GM12878 (cell line): Measurements from ENCODE around the gene NPM3. TPM values are rescaled to one million over a fixed set of nuclear protein-coding genes. Genes with fewer than 3 reads are reported as not detected.

Source experiments
- ATAC-seq: fragments of 200-7000 bp; cut with Tn5 transposase; 3 replicates; pipeline ENCODE4 v1.9.1; 2020; ENCODE audit warnings: mild to moderate bottlenecking, moderate library complexity
- BruUV-seq: library from RNA; stranded (reverse); fragments of 400-500 nt; replicated peaks from 2 replicates; lab custom pipeline; 2021; lab: Mats Ljungman, UMichigan
- CTCF ChIA-PET: fragments of 300-600 bp; sonication (Branson Sonifier 250); formaldehyde crosslinking; extraction: SDS; loops from one replicate; lab custom pipeline; 2021; ENCODE audit warnings: inconsistent platforms; lab: Yijun Ruan, JAX
- POLR2A ChIA-PET: fragments of 350-600 bp; formaldehyde crosslinking; extraction: SDS; loops from one replicate; lab custom pipeline; 2021; ENCODE audit warnings: inconsistent platforms; lab: Charles Lee
- RAD21 ChIA-PET: fragments of 300-600 bp; sonication (Branson Sonifier 250); formaldehyde crosslinking; loops from one replicate; lab custom pipeline; 2023; ENCODE audit warnings: antibody characterized with exemption; ENCODE audit not compliant: unreplicated experiment; lab: Charles Lee
- SMC1A ChIA-PET: fragments of 300-600 bp; sonication (Branson Sonifier 250); formaldehyde crosslinking; loops from one replicate; lab custom pipeline; 2023; ENCODE audit not compliant: unreplicated experiment, uncharacterized antibody; lab: Charles Lee
- DNase-seq: peaks from one replicate; pipeline ENCODE4 v3.0.0-alpha.2; 2011; ENCODE audit warnings: low read depth, low spot score
- FAIRE-seq: peaks from 3 replicates; lab custom pipeline; 2011; peaks lifted over from hg19 to GRCh38; lab: Jason Lieb, UNC
- H2AFZ ChIP-seq: 2 replicates; pipeline ENCODE4 v1.6.0; 2011; ENCODE audit warnings: low read depth, low read length, control low read depth; ENCODE audit not compliant: control insufficient read depth
- H3K27ac ChIP-seq: 2 replicates; pipeline ENCODE4 v1.5.1; 2011; ENCODE audit warnings: control low read depth; ENCODE audit not compliant: control insufficient read depth, insufficient read depth
- H3K27me3 ChIP-seq, 2 experiments: replicated peaks in 1 of 2; 2 replicates each; pipeline versions ENCODE4 v1.6.0 to v1.6.1; 2011; ENCODE audit warnings: low read length in 1 of 2; ENCODE audit not compliant: control insufficient read depth in 2 of 2, insufficient read depth in 2 of 2
- H3K36me3 ChIP-seq, 2 experiments: 2 replicates each; pipeline ENCODE4 v1.5.1; 2011; ENCODE audit warnings: low read length in 1 of 2; ENCODE audit not compliant: control insufficient read depth in 2 of 2, insufficient read depth in 2 of 2
- H3K4me1 ChIP-seq: 2 replicates; pipeline ENCODE4 v1.6.1; 2011; ENCODE audit warnings: mild to moderate bottlenecking, low read length, moderate library complexity, mixed read lengths; ENCODE audit not compliant: control insufficient read depth, insufficient read depth
- H3K4me2 ChIP-seq: 2 replicates; pipeline ENCODE4 v1.6.0; 2011; ENCODE audit warnings: control low read depth; ENCODE audit not compliant: control insufficient read depth, insufficient read depth
- H3K4me3 ChIP-seq: fragments of 200-600 bp; sonication (generic); 2 replicates; pipeline ENCODE4 v1.5.1; 2016
- H3K79me2 ChIP-seq: 2 replicates; pipeline ENCODE4 v1.6.0; 2011; ENCODE audit warnings: low read length; ENCODE audit not compliant: control insufficient read depth, insufficient read depth
- H3K9ac ChIP-seq: 2 replicates; pipeline ENCODE4 v1.8.0; 2011; ENCODE audit warnings: low read length, control low read depth, mixed read lengths; ENCODE audit not compliant: control insufficient read depth, insufficient read depth
- H3K9me3 ChIP-seq: replicated peaks from 3 replicates; pipeline ENCODE4 v1.5.1; 2011; ENCODE audit warnings: mild to moderate bottlenecking, low read length; ENCODE audit not compliant: control insufficient read depth, insufficient read depth
- H4K20me1 ChIP-seq: 2 replicates; pipeline ENCODE4 v1.6.0; 2011; ENCODE audit not compliant: control insufficient read depth, insufficient read depth
- ETV6 ChIP-seq, 2 experiments: fragments of 450-650 bp in 1 of 2; IDR thresholded peaks in 1 of 2; conservative IDR thresholded peaks in 1 of 2; 2 replicates each; pipeline ENCODE4 v1.6.1; 2014; ENCODE audit warnings: antibody characterized with exemption in 1 of 2, borderline replicate concordance in 1 of 2, low read depth in 1 of 2, mild to moderate bottlenecking in 1 of 2, moderate library complexity in 1 of 2
- HCFC1 ChIP-seq: fragments of 150-350 bp; IDR thresholded peaks from 2 replicates; pipeline ENCODE4 v1.6.1; 2014; ENCODE audit warnings: low read length
- MTA3 ChIP-seq: IDR thresholded peaks from 2 replicates; pipeline ENCODE4 v1.6.1; 2012; ENCODE audit warnings: low read length, inconsistent platforms, borderline replicate concordance
- POLR2AphosphoS5 ChIP-seq: IDR thresholded peaks from 2 replicates; pipeline ENCODE4 v1.6.1; 2011; ENCODE audit warnings: mild to moderate bottlenecking, low read length, inconsistent platforms
- TARDBP ChIP-seq: IDR thresholded peaks from 2 replicates; pipeline ENCODE4 v1.6.1; 2016; ENCODE audit warnings: borderline replicate concordance
- TCF3 ChIP-seq: IDR thresholded peaks from 2 replicates; pipeline ENCODE4 v1.6.1; 2012; ENCODE audit warnings: low read depth, mild to moderate bottlenecking, low read length, borderline replicate concordance; ENCODE audit not compliant: insufficient read depth
- WGBS: methylation state at CpG from one replicate; pipeline ENCODE4 v1.1.6; 2016; ENCODE audit warnings: low lambda C conversion rate; ENCODE audit not compliant: insufficient replicate concordance, insufficient coverage; ENCODE audit errors: missing lambda C conversion rate; 5-methylcytosine and 5-hydroxymethylcytosine counted together
- in situ Hi-C: fragments of 300-500 bp; cut with MboI; formaldehyde crosslinking; loops from 9 replicates; pipeline ENCODE4 v1.14.3; 2018; ENCODE audit warnings: mixed read lengths
- intact Hi-C: fragments of 100-400 bp; cut with micrococcal nuclease; formaldehyde crosslinking; loops from one replicate; pipeline ENCODE4 v1.14.2; 2022; ENCODE audit not compliant: unreplicated experiment
- polyA plus RNA-seq, 11 experiments: library from polyadenylated mRNA; depleted of rRNA in 4 of 11; unstranded in 6 of 11; stranded (reverse) in 5 of 11; fragments of >200 nt; fragmentation: Nextera tagmentation in 4 of 11; fragmentation: Illumina TruSeq in 1 of 11; extraction: Ambion mirVana in 4 of 11; extraction: Trizol in 1 of 11; gene quantifications; 1 replicate in 1 of 11; 2 replicates in 10 of 11; pipeline versions ENCODE4 v1.2.1 to v1.2.3, GENCODE V29; 2011 to 2016; ENCODE audit warnings: inconsistent platforms in 2 of 11, missing spikeins in 2 of 11, low read depth in 1 of 11
- total RNA-seq, 4 experiments: library from RNA; depleted of rRNA in 3 of 4; stranded (reverse); fragments of >200 nt in 3 of 4; fragmentation: Illumina TruSeq in 1 of 4; extraction: Trizol in 1 of 4; gene quantifications; 2 replicates each; pipeline versions ENCODE4 v1.2.1 to v1.2.3, GENCODE V29; 2013 to 2021
- TF ChIP-seq, protein P1 (sequence below): IDR thresholded peaks from 2 replicates; pipeline ENCODE4 v1.6.1; 2011; ENCODE audit warnings: borderline replicate concordance, low read depth, mild to moderate bottlenecking, moderate library complexity, low read length; ENCODE audit not compliant: insufficient read depth, poor library complexity, severe bottlenecking
- TF ChIP-seq, protein P2 (sequence below): fragments of 450-650 bp; formaldehyde crosslinking; IDR thresholded peaks from 2 replicates; pipeline ENCODE4 v1.5.0; 2022; ENCODE audit warnings: mild to moderate bottlenecking, missing genetic modification characterization

NPM3 gene
- total and polyA plus RNA-seq, 10 of the 15 experiments (the other 5 are each of a cell fraction or from before 2014, with no cell fraction given): 13.0 to 171 (median 93.3) TPM

- TF ChIP-seq, protein P1, sequence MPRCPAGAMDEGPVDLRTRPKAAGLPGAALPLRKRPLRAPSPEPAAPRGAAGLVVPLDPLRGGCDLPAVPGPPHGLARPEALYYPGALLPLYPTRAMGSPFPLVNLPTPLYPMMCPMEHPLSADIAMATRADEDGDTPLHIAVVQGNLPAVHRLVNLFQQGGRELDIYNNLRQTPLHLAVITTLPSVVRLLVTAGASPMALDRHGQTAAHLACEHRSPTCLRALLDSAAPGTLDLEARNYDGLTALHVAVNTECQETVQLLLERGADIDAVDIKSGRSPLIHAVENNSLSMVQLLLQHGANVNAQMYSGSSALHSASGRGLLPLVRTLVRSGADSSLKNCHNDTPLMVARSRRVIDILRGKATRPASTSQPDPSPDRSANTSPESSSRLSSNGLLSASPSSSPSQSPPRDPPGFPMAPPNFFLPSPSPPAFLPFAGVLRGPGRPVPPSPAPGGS: peak; percentile 8
- TF ChIP-seq TARDBP (no peak), MTA3 (peak; percentile 19; the same call in 1 of the 2 replicates), POLR2AphosphoS5 (peak; percentile 41; the same call in 1 of the 2 replicates), TCF3 (no peak)
- TF ChIP-seq, all 136 proteins: peak for 4
Measured at GRCh38 chr10:101783736-101784118, 481 bp upstream of the NPM3 start (continued).

DNA sequence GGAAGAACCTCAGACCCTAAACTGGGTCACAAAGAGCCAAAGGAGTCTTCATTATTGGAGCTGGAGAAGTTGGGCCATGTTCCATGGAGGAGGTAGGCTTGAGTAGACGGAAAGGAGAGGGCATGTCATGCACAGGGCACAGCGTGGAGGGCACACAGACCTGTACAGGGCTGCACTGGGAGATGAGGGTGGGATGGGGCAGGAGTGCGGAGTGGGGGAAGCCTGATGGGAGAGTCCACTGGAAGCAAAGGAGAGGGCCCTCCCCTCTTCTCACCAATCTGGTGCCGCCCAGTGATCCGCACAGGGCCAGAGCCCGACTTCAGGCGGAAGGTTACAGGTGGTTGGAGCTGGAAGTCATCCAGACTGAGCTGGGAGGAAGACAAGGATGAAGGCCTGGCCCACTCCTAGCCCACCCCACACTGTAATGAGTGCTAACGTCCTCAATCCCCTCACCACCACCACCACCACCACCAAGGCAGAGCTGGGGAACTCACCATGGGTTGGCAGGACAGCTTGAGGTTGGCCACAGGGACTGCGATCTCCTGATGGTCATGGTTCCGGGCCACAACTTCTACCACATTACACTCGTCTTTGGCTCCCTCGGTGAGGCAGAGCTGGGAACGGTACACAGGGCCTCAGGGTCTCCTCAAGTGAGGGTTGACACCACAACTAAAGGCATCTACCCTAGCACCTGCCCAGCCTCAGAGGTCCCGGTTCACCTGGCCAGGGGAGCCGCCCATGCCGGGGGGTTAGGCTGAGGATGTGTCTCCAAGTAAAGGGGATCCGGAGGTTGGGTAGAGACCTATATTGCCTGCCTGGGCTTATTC is 1.0 kb downstream of the NPM3 start:
- POLR2A ChIA-PET: interaction anchor here (0.6 to 3.1 kb wide), 2 partner anchors 15 to 45 kb away, joined by 7 to 17 read pairs; no protein-coding TSS in a partner anchor
- SMC1A ChIA-PET: interaction anchor here (0.7 to 7.9 kb wide), 9 partner anchors 58 to 429 kb away, joined by 3 to 139 read pairs (median 4); no protein-coding TSS in a partner anchor
- H3K27me3 ChIP-seq: no peaks in the 10 kb centered on the region
- peaks cover 1 to 11% of the 10 kb centered on the region in 2 experiments; a peak in 3 of 4 replicates for H3K36me3 ChIP-seq
- DNase-seq (no peak), ATAC-seq (no peak), FAIRE-seq (no peak)
- H3K4me3 ChIP-seq: peak overlapping the region; percentile 85
- H2AFZ ChIP-seq: no peak overlapping the region
- WGBS: 34% methylated on average over 16 of the region's 17 CpGs
- peak overlapping the region; percentile 71 for H3K27ac ChIP-seq
- peaks cover 41% of the 10 kb centered on the region for H3K4me1 ChIP-seq
- BruUV-seq: no TSS peak
- H3K79me2 ChIP-seq: peaks cover 11% of the 10 kb centered on the region
- H3K9me3 ChIP-seq: no peaks in the 10 kb centered on the region
- CTCF ChIA-PET: interaction anchor here (0.7 to 9.8 kb wide), 27 partner anchors 8 to 568 kb away, joined by 3 to 334 read pairs (median 5); partner anchors contain the start of genes FBXW4 and OGA
- TF ChIP-seq, protein P2, sequence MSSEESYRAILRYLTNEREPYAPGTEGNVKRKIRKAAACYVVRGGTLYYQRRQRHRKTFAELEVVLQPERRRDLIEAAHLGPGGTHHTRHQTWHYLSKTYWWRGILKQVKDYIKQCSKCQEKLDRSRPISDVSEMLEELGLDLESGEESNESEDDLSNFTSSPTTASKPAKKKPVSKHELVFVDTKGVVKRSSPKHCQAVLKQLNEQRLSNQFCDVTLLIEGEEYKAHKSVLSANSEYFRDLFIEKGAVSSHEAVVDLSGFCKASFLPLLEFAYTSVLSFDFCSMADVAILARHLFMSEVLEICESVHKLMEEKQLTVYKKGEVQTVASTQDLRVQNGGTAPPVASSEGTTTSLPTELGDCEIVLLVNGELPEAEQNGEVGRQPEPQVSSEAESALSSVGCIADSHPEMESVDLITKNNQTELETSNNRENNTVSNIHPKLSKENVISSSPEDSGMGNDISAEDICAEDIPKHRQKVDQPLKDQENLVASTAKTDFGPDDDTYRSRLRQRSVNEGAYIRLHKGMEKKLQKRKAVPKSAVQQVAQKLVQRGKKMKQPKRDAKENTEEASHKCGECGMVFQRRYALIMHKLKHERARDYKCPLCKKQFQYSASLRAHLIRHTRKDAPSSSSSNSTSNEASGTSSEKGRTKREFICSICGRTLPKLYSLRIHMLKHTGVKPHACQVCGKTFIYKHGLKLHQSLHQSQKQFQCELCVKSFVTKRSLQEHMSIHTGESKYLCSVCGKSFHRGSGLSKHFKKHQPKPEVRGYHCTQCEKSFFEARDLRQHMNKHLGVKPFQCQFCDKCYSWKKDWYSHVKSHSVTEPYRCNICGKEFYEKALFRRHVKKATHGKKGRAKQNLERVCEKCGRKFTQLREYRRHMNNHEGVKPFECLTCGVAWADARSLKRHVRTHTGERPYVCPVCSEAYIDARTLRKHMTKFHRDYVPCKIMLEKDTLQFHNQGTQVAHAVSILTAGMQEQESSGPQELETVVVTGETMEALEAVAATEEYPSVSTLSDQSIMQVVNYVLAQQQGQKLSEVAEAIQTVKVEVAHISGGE (CRISPR knock-in tag): no peak
- TF ChIP-seq ETV6 (conservative IDR thresholded peaks at IDR 0.05 in 1 of 2, IDR thresholded peaks at IDR 0.05 in 1 of 2; ENCODE audit: borderline replicate concordance in 1 of 2, low read depth in 1 of 2): no peak
- 0 out of 2 replicates have a peak, but pooled peaks have one; percentile 16 for TF ChIP-seq HCFC1
- RAD21 ChIA-PET: interaction anchor here (0.7 to 7.9 kb wide), 12 partner anchors 31 to 228 kb away, joined by 3 to 172 read pairs (median 4); partner anchors contain the start of genes DPCD and POLL
- peak overlapping the region; percentile 97 for H3K4me2 ChIP-seq
- H3K9ac ChIP-seq: peak overlapping the region; percentile 74
- no peaks in the 10 kb centered on the region for H4K20me1 ChIP-seq
- in situ Hi-C loops: loop anchor here (5.0 kb wide), 2 partner anchors 175 to 570 kb away; no protein-coding TSS in a partner anchor
- intact Hi-C loops: loop anchor here (1.0 to 10.0 kb wide), 6 partner anchors 90 to 621 kb away; partner anchors contain the start of gene BTRC
